Right kidney (tissue), 1 donor: ENCODE results near the gene IGFL3.

Experiments used
- DNase-seq: peaks from one replicate; pipeline ENCODE4 v3.0.0-alpha.2; 2016

IGFL3 gene

DNA sequence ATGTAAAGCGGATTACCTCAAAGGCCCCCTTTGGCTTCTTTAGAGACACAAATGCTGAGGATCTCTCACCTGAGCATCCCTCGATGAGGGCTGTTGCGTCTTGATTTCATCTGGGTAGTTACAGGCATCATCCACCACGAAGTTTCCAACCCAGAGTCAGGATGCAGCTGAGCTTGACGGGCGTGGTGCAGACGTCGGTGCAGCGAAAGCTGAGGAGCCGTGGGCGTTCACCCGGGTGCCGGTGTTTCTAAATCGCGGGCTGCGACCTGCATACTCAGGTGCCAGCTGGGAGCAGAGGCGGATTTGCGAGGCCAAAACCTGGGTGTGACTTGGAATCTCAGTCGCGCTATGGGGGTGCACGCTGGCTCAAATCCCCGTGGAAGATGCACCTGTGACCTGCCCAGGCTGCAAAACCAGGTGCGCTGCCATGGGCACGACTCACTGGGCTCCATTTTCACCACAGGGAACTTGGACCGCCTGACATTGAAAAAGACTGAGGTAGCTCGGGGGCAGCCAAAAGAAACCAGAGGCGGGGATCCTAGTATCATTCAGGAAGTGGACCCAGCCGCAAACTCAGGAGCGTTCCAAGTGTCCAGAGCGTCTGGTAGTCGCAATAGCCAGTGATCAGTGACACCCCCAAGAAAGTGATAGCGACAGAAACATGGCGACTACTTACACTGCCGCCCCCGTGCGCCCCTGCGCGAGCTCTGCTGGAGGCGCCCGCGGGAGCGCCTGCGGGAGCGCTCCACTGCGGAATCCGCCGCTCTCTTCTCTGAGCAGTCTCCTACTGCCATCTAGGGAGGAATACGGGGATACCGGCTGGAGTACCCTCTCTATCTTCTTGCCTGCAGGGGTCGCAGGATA is 47.3 kb downstream of the IGFL3 start:
- peak; percentile 75 for DNase-seq

GRCh38 chr19:46076031-46076880 is 48.2 kb downstream of the IGFL3 start:
- DNase-seq, result no peak

DNA sequence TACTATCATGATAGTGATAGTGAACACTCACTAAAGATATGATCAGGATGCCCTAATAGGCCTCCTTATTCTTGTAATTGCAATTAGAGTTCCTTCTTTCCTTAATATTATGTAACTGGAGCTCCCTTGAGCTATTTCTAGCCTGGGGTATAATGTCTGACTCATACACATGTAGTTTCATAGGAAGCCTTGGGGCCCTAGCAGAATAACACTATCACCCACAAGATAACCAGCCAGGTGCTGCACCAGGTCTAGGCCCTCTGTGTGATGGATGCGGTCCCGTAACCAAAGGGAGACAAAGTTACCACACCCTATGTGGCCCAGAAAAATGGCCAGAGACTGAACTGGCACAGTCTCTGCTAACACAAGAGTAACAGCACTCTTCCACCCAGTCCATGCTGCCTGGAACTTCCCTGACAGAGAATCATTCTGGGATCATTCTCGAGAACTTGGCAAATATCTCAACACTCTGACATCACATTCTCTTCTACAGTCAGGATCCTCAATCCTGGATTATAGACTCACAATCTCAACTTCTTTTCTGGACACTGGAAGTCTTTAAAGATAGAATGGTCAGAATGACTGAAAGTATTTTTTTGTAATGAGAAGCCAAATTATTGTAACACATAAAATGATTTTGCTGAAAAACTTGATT is 51.1 kb downstream of the IGFL3 start:
- no peak for DNase-seq
